ENCODE results near the gene HBS1L.

Gene HBS1L

GRCh38 chr6:135054569-135055498, at the start of gene HBS1L:
TSS of gene HBS1L (minus strand) at chr6:135054822. CDS start at chr6:135054691, 131 bp downstream.
- peak; percentile 86 for DNase-seq

DNA sequence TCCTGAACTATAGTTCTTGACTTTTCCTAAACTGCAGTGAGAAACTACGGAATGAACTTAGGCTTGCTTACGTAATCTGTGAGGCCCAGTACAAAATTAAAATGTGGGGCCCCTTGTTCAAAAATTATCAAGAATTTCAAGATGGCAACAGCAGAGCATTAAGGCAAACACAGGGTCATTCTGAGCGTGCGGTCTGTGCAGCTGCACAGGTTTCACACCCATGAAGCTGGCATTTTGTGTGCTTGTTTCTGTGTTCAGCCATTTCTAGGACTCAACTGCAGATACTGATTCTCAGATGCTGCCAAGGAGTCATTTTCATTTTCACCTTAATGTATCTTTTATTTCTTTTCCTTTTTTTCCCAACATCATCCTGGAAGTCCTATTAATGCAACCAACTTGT, 49.6 kb upstream of the HBS1L start:
- no peak for DNase-seq

GRCh38 chr6:135102191-135102590, 47.6 kb upstream of the HBS1L start:
- DNase-seq, result no peak

DNA sequence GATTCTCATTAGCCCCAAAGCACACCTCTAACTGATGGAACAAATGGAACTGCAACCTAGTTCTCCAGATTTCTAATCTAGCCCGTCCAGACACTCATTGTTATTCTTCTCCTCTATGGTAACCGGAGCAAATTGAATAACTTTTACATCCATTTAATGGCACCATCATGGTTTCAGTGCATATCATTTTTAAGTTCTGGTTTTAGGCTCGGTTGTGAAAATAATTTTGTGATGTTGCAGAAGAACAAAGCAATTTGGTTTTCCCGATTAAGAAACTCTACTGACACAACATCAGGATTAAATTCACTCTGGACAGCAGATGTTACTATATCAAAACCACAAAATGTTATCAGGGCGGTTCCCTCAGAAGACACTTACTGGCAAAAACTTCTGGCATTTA, 42.5 kb upstream of the HBS1L start:
- DNase-seq, result no peak

DNA sequence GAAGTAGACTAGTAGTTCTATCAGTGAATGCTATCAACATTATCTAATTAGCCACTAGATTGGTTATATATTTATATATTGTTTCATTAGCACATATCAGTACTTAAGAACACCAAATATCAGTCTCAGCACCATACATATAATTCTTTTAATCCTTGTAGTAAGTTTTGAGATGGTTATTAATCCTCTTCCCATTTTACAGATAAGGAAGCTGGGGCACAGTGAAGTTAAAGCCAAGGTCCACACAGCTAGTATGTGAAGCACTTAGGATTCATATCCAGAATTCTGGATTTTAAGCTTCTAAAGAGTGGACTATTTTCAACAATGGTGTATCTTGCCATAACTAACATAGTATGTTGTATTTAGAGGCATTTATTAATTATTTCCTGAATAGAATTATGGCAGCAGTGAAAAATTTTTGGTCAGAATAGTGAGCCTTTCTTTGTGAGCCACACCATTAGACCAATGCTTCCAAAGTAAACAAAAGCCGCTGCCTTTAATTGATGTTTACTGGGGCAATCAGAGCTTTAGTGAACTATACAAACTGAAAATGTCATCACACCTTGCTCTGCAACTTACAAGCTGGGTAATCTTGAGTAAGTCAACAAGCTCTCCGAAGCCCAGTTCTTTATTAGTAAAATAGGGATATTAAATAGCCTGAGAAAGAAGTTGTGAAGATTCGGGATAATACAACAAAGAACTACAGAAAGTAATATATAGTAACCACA, 41.9 kb upstream of the HBS1L start:
- no peak for DNase-seq

DNA sequence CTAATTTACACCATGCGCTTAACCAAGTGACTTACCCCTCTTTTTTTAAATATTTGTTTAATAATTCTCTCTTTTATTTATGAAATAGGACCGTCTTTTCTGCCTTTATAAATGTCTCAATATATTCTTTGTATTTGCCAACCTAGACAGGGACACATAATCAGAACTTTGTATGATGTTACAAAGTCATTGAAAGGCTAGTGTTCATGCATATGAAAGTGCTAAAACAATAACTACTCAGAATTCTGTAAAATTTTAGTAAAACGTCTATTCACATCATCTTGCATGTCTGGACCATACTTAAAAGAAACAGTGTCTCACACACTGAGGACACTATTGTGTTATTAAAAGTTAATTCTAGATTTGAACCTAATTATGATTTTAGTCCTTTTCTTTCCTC, 41.1 kb upstream of the HBS1L start:
- no peak for DNase-seq

DNA sequence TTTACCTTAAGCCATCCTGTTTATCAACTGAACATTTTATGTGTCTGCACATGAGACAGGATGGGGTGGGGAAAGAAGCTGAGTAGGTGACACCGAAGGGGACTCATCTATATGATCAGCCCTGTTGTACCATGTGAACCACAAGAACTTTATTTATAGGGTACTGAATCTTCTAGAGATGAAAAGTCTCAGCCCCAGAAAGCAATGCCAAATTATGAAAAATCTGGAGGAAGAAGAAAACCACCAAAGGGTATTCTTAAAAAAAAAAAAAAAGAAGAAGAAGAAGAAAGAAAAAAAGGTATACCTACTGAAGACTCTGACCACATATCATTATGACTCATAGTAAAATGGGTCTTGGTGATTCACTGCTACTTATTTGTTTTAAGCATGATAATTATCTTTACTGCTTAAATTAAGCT, 39.8 kb upstream of the HBS1L start:
- no peak for DNase-seq

DNA sequence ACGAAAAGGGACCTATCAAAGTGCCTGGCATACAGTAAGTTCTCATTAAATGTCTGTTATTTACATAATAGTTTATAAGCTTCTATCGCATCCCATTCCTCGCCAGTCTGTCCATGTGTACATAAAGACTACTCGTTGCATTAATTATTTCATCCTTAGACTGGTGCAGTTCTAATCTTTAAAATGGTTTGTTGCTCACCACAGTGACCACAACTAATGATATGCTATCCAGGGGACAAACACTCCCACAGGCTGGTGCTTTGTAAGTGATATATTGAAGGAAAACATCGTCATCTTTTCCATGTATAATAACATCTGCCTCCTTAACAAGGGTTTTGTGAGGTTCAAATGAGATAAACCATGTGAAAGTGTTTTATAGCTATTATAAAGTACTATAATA, 39.0 kb upstream of the HBS1L start:
- DNase-seq, result no peak

DNA sequence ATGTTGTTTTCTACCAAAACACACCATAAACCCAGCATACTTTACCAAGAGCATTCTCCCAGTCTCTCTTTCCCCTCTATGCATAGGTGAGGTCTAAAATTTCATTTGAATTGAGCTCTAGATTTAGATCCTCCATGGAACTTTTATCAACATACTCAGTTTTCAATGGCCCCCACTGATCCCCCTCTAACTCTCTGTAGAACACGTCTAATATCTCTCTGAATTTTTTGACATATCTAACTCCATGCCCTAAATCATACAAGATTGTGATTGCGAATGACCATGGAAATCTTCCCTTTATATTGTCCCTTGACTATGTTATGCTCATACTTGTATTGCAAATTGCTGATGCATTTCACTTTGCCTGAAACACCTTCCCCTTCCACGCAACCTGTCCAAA, 38.1 kb upstream of the HBS1L start:
- DNase-seq, result no peak

- no peak for DNase-seq
Measured at GRCh38 chr6:135090819-135091218, 36.2 kb upstream of the HBS1L start.

DNA sequence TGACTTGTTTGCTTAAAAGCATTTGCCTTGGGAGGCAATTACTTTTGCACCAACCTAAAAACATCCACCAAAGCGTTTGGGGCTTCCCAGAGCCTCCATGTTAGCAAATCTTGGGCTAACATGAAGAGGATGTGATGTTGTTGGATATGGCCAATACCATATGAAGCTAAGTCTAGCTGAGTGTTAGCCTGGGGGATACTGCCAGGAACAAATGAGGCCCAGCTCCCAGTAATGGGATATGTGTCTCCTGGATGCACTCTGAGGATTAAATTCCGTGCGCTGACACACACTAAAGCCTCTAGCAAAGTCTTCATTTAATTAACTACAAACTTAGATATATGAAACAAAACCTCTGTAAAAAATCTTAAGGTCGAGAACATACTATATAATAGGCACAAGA, 35.3 kb upstream of the HBS1L start:
- DNase-seq, result no peak

GRCh38 chr6:135088818-135089809, 34.5 kb upstream of the HBS1L start:
- peak; percentile 55 for DNase-seq

- DNase-seq, result no peak
Measured at GRCh38 chr6:135088281-135088680, 33.7 kb upstream of the HBS1L start.

DNA sequence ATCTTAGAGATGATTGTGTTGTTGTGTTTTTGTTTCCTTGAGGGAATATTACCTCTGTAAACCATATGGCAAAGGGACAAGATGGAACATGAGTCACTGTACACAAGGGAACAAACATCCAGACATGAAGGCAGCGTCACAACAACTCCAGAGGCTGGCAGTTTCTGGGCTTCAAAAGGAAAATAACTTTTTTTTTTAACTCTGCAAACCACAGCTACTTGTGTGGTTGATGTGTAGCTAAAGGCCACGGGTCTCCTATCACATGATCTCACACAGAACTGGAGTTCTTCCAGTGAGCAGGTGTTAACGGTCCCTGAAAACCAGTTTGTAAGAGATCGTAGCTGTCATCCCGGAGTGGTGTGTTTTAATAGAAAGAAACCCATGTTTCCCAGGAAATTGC, 33.2 kb upstream of the HBS1L start:
- DNase-seq, result no peak

- DNase-seq, result peak; percentile 58
Measured at GRCh38 chr6:135087403-135087802, 32.8 kb upstream of the HBS1L start.

DNA sequence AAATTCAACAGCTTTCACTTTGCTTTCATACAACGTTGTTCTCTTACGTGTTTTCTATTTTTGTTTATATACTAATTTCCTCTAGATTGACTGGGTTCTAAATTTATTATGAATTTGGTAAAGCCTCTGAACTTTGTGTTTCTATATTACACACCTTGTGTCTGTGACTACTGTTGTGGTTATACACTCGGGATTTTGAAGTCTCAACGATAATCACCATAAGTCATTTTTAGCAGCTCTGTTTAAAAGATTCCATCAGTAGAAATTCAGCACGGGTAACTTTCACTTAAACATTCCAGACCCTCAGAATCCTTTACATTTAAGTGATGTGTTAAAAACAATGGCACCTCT, 31.8 kb upstream of the HBS1L start:
- DNase-seq, result no peak

DNA sequence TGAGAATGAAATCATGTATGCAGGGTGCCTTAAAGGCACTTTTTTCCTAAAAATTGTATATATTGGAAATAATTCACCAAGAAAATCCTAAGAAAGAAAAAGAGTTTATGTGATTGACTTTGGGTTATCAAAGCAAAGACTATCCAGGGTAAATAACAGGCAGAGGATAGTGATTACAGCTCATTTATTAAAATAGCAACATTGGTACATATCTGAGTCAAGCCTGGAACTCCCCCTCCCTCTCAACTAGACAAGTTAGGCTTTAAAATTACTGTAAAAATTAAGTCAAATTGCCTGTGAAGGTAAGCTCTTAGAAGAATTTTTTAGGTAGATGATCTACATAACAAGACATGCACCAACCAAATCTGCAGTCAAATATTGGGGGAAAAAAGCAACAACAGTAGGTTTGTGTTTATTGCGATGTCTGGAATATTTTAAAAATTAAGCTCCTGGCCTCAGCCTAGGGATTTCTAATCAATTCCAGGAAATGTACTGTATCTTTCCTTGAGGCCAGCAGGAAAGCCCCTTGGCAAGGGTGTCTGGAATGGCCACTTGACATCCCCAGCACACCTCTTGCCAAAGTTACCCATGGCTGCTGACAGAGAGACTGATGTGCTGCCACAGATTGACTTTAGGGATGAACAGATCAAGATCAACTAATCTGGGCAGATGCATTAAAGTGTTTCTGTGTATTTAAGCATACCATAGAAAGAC, 31.2 kb upstream of the HBS1L start:
- DNase-seq, result no peak

DNA sequence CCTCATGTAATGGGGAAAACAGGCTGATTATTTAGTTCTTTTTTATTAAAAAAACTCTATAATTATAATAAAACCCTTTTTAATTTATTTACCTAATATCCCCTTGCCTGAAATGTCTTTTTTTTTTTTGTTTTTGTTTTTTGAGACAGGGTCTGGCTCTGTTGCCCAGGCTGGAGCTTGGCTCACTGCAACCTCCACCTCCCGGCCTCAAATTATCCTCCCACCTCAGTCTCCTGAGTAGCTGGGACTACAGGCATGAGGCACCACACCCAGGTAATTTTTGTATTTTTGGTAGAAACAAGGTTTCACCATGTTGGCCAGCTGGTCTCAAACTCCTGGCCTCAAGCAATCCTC, 30.3 kb upstream of the HBS1L start:
- no peak for DNase-seq

- DNase-seq, result no peak
Measured at GRCh38 chr6:135084001-135084915, 29.6 kb upstream of the HBS1L start.

DNA sequence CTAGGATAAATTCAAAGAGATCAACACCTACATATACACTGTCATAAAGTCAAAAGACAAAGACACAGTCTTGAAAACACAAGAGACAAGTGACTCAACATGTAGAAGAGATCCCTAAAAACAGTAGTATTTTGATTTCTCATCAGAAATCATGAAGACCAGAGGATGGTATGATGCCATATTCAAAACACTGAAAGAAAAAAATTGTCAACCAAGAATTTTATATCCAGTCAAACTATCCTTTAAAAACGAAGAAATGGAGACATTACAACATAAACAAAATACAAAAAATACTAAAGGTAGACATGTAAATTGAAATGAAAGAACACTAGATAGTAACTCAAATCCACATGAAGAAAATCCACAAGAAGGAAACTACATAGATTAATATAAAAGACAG, 27.3 kb upstream of the HBS1L start:
- DNase-seq, result no peak

GRCh38 chr6:135075018-135075417, 20.4 kb upstream of the HBS1L start:
- DNase-seq, result no peak
